HEK293 (cell line): ENCODE measurements around the gene YPEL1.
"Not testable (repeated sequence)": the region's sequence is repeated elsewhere in the genome, so short reads cannot be mapped to it uniquely, and the experiment has no call there.

ENCODE experiments used
- CTCF ChIA-PET: fragments of 350-600 bp; formaldehyde crosslinking; extraction: SDS; loops from one replicate; lab custom pipeline; 2021; ENCODE audit warnings: antibody characterized with exemption; lab: Yijun Ruan, JAX
- POLR2A ChIA-PET: fragments of 300-600 bp; formaldehyde crosslinking; extraction: SDS; loops from one replicate; lab custom pipeline; 2020; ENCODE audit warnings: antibody characterized with exemption, inconsistent platforms; lab: Yijun Ruan, JAX
- H3K27ac ChIP-seq: fragments of 200-500 bp; sonication (Bioruptor generic); 2 replicates; pipeline ENCODE4 v1.5.1; 2014; ENCODE audit warnings: low read depth, low read length, control low read depth, inconsistent platforms; ENCODE audit errors: extremely low read depth
- H3K36me3 ChIP-seq, 2 experiments: fragments of 200-500 bp in 1 of 2; sonication (Bioruptor generic) in 1 of 2; 1 replicate in 1 of 2; 2 replicates in 1 of 2; pipeline ENCODE4 v1.5.1; 2014 to 2017; ENCODE audit warnings: inconsistent platforms in 2 of 2, low read length in 2 of 2; ENCODE audit not compliant: control insufficient read depth in 2 of 2, insufficient read depth in 1 of 2
- H3K4me1 ChIP-seq: fragments of 200-500 bp; sonication (Bioruptor generic); 2 replicates; pipeline ENCODE4 v1.5.1; 2014; ENCODE audit warnings: mild to moderate bottlenecking, low read length, inconsistent platforms; ENCODE audit not compliant: control insufficient read depth, insufficient read depth
- H3K4me3 ChIP-seq: 2 replicates; pipeline ENCODE4 v1.5.1; 2011; ENCODE audit warnings: low read depth, mild to moderate bottlenecking, control low read depth, low read length, moderate library complexity
- H3K9me3 ChIP-seq: fragments of 200-500 bp; sonication (Bioruptor generic); 2 replicates; pipeline ENCODE4 v1.5.1; 2014; ENCODE audit warnings: low read depth, low read length, inconsistent platforms; ENCODE audit not compliant: control insufficient read depth, insufficient read depth
- KLF7 ChIP-seq: fragments of 450-650 bp; formaldehyde crosslinking; IDR thresholded peaks from 2 replicates; pipeline ENCODE4 v1.5.1; 2016; ENCODE audit warnings: missing biosample characterization, missing genetic modification characterization, borderline replicate concordance
- PRDM6 ChIP-seq: fragments of 450-650 bp; formaldehyde crosslinking; IDR thresholded peaks from 2 replicates; pipeline ENCODE4 v1.5.1; 2017; ENCODE audit warnings: missing biosample characterization, missing genetic modification characterization
- RBAK ChIP-seq: fragments of 450-650 bp; formaldehyde crosslinking; IDR thresholded peaks from 2 replicates; pipeline ENCODE4 v1.5.1; 2016; ENCODE audit warnings: missing biosample characterization, missing genetic modification characterization
- SCRT2 ChIP-seq: fragments of 450-650 bp; formaldehyde crosslinking; IDR thresholded peaks from 2 replicates; pipeline ENCODE4 v1.5.1; 2016; ENCODE audit warnings: missing biosample characterization, missing genetic modification characterization
- ZIC2 ChIP-seq: fragments of 450-650 bp; formaldehyde crosslinking; IDR thresholded peaks from 2 replicates; pipeline ENCODE4 v1.5.1; 2016; ENCODE audit warnings: missing biosample characterization, missing genetic modification characterization
- ZNF148 ChIP-seq: fragments of 450-650 bp; formaldehyde crosslinking; IDR thresholded peaks from 2 replicates; pipeline ENCODE4 v1.5.0; 2017; ENCODE audit warnings: missing biosample characterization, missing genetic modification characterization, borderline replicate concordance
- ZNF341 ChIP-seq: fragments of 450-650 bp; formaldehyde crosslinking; IDR thresholded peaks from 2 replicates; pipeline ENCODE4; 2016; ENCODE audit warnings: low read depth, missing biosample characterization, missing genetic modification characterization
- ZNF623 ChIP-seq: fragments of 450-650 bp; formaldehyde crosslinking; IDR thresholded peaks from 2 replicates; pipeline ENCODE4 v1.5.1; 2016; ENCODE audit warnings: missing biosample characterization, missing genetic modification characterization
- ZNF707 ChIP-seq: fragments of 450-650 bp; formaldehyde crosslinking; IDR thresholded peaks from 2 replicates; pipeline ENCODE4 v1.5.1; 2016; ENCODE audit warnings: missing biosample characterization, missing genetic modification characterization
- ZNF792 ChIP-seq: fragments of 450-650 bp; formaldehyde crosslinking; IDR thresholded peaks from 2 replicates; pipeline ENCODE4 v1.5.1; 2016; ENCODE audit warnings: missing biosample characterization, missing genetic modification characterization
- ZNF830 ChIP-seq: fragments of 450-650 bp; IDR thresholded peaks from 2 replicates; pipeline ENCODE4 v1.5.0; 2018; ENCODE audit warnings: missing biosample characterization, missing genetic modification characterization, low read depth, mild to moderate bottlenecking, moderate library complexity
- ZSCAN5A ChIP-seq: fragments of 450-650 bp; formaldehyde crosslinking; IDR thresholded peaks from 2 replicates; pipeline ENCODE4 v1.5.1; 2016; ENCODE audit warnings: missing biosample characterization, missing genetic modification characterization

YPEL1 gene

GRCh38 chr22:21679383-21679782 is 56.2 kb downstream of the YPEL1 start:
- ChIA-PET POLR2A (interaction anchor here (0.8 kb wide), 1 partner anchor 9 kb away, joined by 3 read pairs; no protein-coding TSS in a partner anchor), CTCF (no interaction called here)
- Histone ChIP-seq H3K9me3 (no peaks in the 10 kb centered on the region), H3K27ac (no peak overlapping the region), H3K4me1 (no peaks in the 10 kb centered on the region), H3K4me3 (no peak overlapping the region), H3K36me3 (peaks cover 2 to 51% of the 10 kb centered on the region in 2 experiments; a peak in 2 of 3 replicates)
- TF ChIP-seq RBAK (no peak), ZSCAN5A (tag by site-specific recombination) (no peak), ZNF623 (no peak), ZNF830 (tag by site-specific recombination) (no peak), ZNF792 (tag by site-specific recombination) (no peak), KLF7 (no peak), SCRT2 (tag by site-specific recombination) (no peak), ZNF148 (tag by site-specific recombination) (no peak)

- H3K9me3 ChIP-seq, H3K4me3 ChIP-seq, POLR2A ChIA-PET, CTCF ChIA-PET, H3K4me1 ChIP-seq, H3K27ac ChIP-seq: not testable (repeated sequence)
- peaks cover 4 to 57% of the 10 kb centered on the region in 2 experiments; a peak in 2 of 3 replicates for H3K36me3 ChIP-seq
Observed at GRCh38 chr22:21678842-21679241, 56.8 kb downstream of the YPEL1 start.

DNA sequence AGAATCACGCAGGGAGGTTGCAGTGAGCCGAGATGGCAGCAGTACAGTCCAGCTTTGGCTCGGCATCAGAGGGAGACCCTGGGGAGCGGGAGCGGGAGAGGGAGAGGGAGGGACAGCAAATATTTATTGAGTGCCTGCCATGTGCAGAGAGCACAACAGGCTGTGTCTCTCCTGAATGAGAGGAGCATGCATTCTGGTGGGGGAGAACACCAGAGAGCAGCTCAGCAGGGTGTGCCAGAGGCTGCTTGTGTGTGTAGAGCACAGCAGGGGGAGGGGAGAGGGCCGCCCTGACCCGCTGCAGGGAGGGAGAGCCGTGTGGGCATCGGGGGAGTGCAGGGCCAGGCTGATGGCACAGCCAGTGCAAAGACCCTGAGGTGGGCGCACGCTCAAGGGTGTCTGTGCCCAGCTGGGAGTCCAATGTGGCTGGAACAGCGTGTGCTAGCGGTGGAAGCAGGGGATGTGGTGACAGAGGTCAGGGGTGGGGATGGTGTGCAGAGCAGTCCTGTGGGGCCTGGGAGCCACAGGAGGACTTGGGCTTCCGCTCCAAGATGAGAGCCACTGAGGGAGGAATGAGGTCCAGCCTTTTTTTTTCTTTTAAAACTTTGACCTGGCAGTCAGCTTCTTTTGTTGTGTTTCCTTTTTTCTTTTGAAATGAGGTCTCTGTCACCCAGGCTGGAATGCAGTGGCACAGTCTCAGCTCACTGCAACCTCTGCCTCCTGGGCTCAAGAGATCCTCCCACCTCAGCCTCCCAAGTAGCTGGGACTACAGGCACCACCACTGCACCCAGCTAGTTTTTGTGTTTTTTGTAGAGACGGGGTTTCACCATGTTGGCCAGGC is 57.8 kb downstream of the YPEL1 start:
- Histone ChIP-seq H3K27ac (no peak overlapping the region), H3K9me3 (no peaks in the 10 kb centered on the region), H3K36me3 (peaks cover 4 to 59% of the 10 kb centered on the region in 2 experiments; a peak in 2 of 3 replicates), H3K4me3 (no peak overlapping the region), H3K4me1 (no peaks in the 10 kb centered on the region)
- TF ChIP-seq ZNF341 (tag by site-specific recombination), result peak; percentile 62
- TF ChIP-seq ZIC2 (tag by site-specific recombination), result peak; percentile 95
- peak; percentile 65 for TF ChIP-seq ZNF623
- no peak for TF ChIP-seq PRDM6 (tag by site-specific recombination)
- TF ChIP-seq ZNF707 (tag by site-specific recombination), result no peak
- ChIA-PET POLR2A (interaction anchor here (0.6 kb wide), 1 partner anchor 33 kb away, joined by 8 read pairs; no protein-coding TSS in a partner anchor), CTCF (interaction anchor here (0.7 kb wide), 1 partner anchor 49 kb away, joined by 3 read pairs; no protein-coding TSS in a partner anchor)
